Spleen (tissue), 11 donors: ENCODE data around the gene GABBR2. TPM values are rescaled to one million over a fixed set of nuclear protein-coding genes. Genes with fewer than 3 reads are reported as not detected.

ENCODE experiments used
- DNase-seq: peaks from one replicate; pipeline ENCODE4 v3.0.0-alpha.2; 2020
- H3K27ac ChIP-seq, 8 donors: fragments of 200-600 bp; sonication (generic) in 7 of 8; 1 replicate in 4 of 8; 2 replicates in 4 of 8; pipeline versions ENCODE4 v1.5.0 to v1.8.0; 2016 to 2021; ENCODE audit warnings: inconsistent platforms in 4 of 8, mild to moderate bottlenecking in 4 of 8, moderate library complexity in 1 of 8
- H3K27me3 ChIP-seq, 7 donors: fragments of 200-600 bp; sonication (generic) in 6 of 7; replicated peaks in 1 of 7; 1 replicate in 4 of 7; 2 replicates in 3 of 7; pipeline versions ENCODE4 v1.5.0 to v1.8.0; 2016 to 2021; ENCODE audit warnings: inconsistent platforms in 3 of 7, mild to moderate bottlenecking in 1 of 7
- H3K36me3 ChIP-seq, 6 donors: fragments of 200-600 bp; sonication (generic) in 5 of 6; 1 replicate in 4 of 6; 2 replicates in 2 of 6; pipeline versions ENCODE4 v1.5.0 to v1.8.0; 2016 to 2021; ENCODE audit warnings: inconsistent platforms in 2 of 6
- H3K4me1 ChIP-seq, 6 donors: fragments of 200-600 bp; sonication (generic) in 5 of 6; 1 replicate in 3 of 6; 2 replicates in 3 of 6; pipeline versions ENCODE4 v1.5.0 to v1.8.0; 2016 to 2021; ENCODE audit warnings: inconsistent platforms in 3 of 6
- H3K4me3 ChIP-seq, 8 donors: fragments of 200-600 bp; sonication (generic) in 7 of 8; 1 replicate in 4 of 8; 2 replicates in 4 of 8; pipeline versions ENCODE4 v1.5.0 to v1.8.0; 2016 to 2021; ENCODE audit warnings: inconsistent platforms in 4 of 8, mild to moderate bottlenecking in 4 of 8, moderate library complexity in 2 of 8
- H3K9me3 ChIP-seq, 8 donors: fragments of 200-600 bp; sonication (generic) in 7 of 8; 1 replicate in 4 of 8; 2 replicates in 4 of 8; pipeline versions ENCODE4 v1.5.0 to v1.8.0; 2016 to 2021; ENCODE audit warnings: inconsistent platforms in 4 of 8
- CTCF ChIP-seq, 11 experiments: fragments of 200-600 bp in 7 of 11; fragments of 450-650 bp in 4 of 11; sonication (generic) in 4 of 11; IDR thresholded peaks in 8 of 11; conservative IDR thresholded peaks in 3 of 11; 1 replicate in 7 of 11; 2 replicates in 4 of 11; pipeline versions ENCODE4 v1.4.0 to v1.8.0; 2016 to 2021; ENCODE audit warnings: antibody characterized with exemption in 11 of 11, inconsistent platforms in 4 of 11, mild to moderate bottlenecking in 1 of 11
- POLR2A ChIP-seq, 3 donors: fragments of 450-650 bp; IDR thresholded peaks; one replicate each; pipeline ENCODE4 v1.5.1; 2017; ENCODE audit warnings: antibody characterized with exemption in 3 of 3, mild to moderate bottlenecking in 1 of 3
- POLR2AphosphoS5 ChIP-seq, 3 donors: sonication (generic); formaldehyde crosslinking; IDR thresholded peaks; one replicate each; pipeline ENCODE4 v1.5.1; 2017; ENCODE audit warnings: antibody characterized with exemption in 3 of 3
- WGBS, 5 donors: extraction: QIAGEN DNeasy Blood & Tissue Kit in 3 of 5; methylation state at CpG; one replicate each; pipeline versions ENCODE4 v1.1.5 to v1.1.7; 2013 to 2018; 5-methylcytosine and 5-hydroxymethylcytosine counted together
- intact Hi-C: fragments of 100-400 bp; cut with DNase I; formaldehyde crosslinking; loops from one replicate; pipeline ENCODE4 v1.15.0; 2023; ENCODE audit warnings: low total_unique reads
- polyA plus RNA-seq, 3 donors: library from polyadenylated mRNA; stranded (reverse); fragments of 200-250 nt; gene quantifications; one replicate each; pipeline ENCODE4 v1.2.1, GENCODE V29; 2013
- total RNA-seq, 7 donors: library from RNA; depleted of rRNA in 3 of 7; stranded (reverse); fragments of >200 nt in 3 of 7; fragmentation: NEBNext Ultra II Directional in 4 of 7; extraction: Animal tissue kit (Norgen Biotek cat#: 25700) in 4 of 7; gene quantifications; one replicate each; pipeline versions ENCODE4 v1.1.0 to v1.2.1, GENCODE V29; 2016 to 2021
- donor health status: healthy with polysubstance abuse.
- donor health status: DM: no; HTN: no; CAD: no; lungs with moderate emphysema.
- donor health status: DM: no; HTN: no; CAD: no.
- donor health status: Bipolar disorder and iron deficiency.
- donor health status: healthy.
- donor health status: DM: no; HTN: no; CAD: no.
- donor health status: DM: yes; HTN: yes; CAD: no.

Gene GABBR2
- total and polyA plus RNA-seq, 10 donors, result 0.03 to 0.32 (median 0.07) TPM; not detected in 7

- peak; percentile 61 for DNase-seq
- no peaks in the 10 kb centered on the region for H3K9me3 ChIP-seq
- H3K27me3 ChIP-seq, result peaks cover 0 to 60% (median 0%) of the 10 kb centered on the region in 7 donors
- TF ChIP-seq CTCF (IDR thresholded peaks at IDR 0.05 in 8 of 11, conservative IDR thresholded peaks at IDR 0.05 in 3 of 11), result no peak
- no peak for TF ChIP-seq POLR2A (IDR thresholded peaks at IDR 0.05)
- no peak for TF ChIP-seq POLR2AphosphoS5 (IDR thresholded peaks at IDR 0.05)
- no peaks in the 10 kb centered on the region for H3K36me3 ChIP-seq
- intact Hi-C loops, result no loop called here
- 78 to 86% (median 81%) methylated on average over 11 of the region's 11 CpGs for WGBS, 5 donors
- no peak overlapping the region for H3K27ac ChIP-seq
- H3K4me1 ChIP-seq, result peaks cover 0 to 4% (median 1%) of the 10 kb centered on the region in 6 donors
- no peak overlapping the region for H3K4me3 ChIP-seq
These were observed 127.8 kb downstream of the GABBR2 start for GRCh38 chr9:98580956-98581355.

GRCh38 chr9:98579700-98580099, 129.0 kb downstream of the GABBR2 start:
- intact Hi-C loops, result no loop called here
- no peak overlapping the region for H3K27ac ChIP-seq
- TF ChIP-seq POLR2AphosphoS5 (IDR thresholded peaks at IDR 0.05), result no peak
- TF ChIP-seq CTCF (IDR thresholded peaks at IDR 0.05 in 8 of 11, conservative IDR thresholded peaks at IDR 0.05 in 3 of 11), result no peak
- TF ChIP-seq POLR2A (IDR thresholded peaks at IDR 0.05), result no peak
- WGBS, 5 donors, result 76 to 92% (median 90%) methylated on average over 2 of the region's 2 CpGs
- H3K9me3 ChIP-seq, result no peaks in the 10 kb centered on the region
- no peak overlapping the region for H3K4me3 ChIP-seq
- H3K4me1 ChIP-seq, result peaks cover 0 to 14% (median 8%) of the 10 kb centered on the region in 6 donors
- peaks cover 0 to 68% (median 0%) of the 10 kb centered on the region in 7 donors for H3K27me3 ChIP-seq
- no peak for DNase-seq
- H3K36me3 ChIP-seq, result no peaks in the 10 kb centered on the region

GRCh38 chr9:98577446-98577845, 131.3 kb downstream of the GABBR2 start:
- intact Hi-C loops, result no loop called here
- Histone ChIP-seq H3K4me3 (no peak overlapping the region), H3K4me1 (peaks cover 0 to 14% (median 8%) of the 10 kb centered on the region in 6 donors), H3K27me3 (peaks cover 0 to 65% (median 0%) of the 10 kb centered on the region in 7 donors), H3K36me3 (no peaks in the 10 kb centered on the region), H3K27ac (no peak overlapping the region), H3K9me3 (no peaks in the 10 kb centered on the region)
- peak; percentile 23 for DNase-seq
- TF ChIP-seq CTCF (IDR thresholded peaks at IDR 0.05 in 8 of 11, conservative IDR thresholded peaks at IDR 0.05 in 3 of 11) (no peak), POLR2A (IDR thresholded peaks at IDR 0.05) (no peak), POLR2AphosphoS5 (IDR thresholded peaks at IDR 0.05) (no peak)
- 66 to 95% (median 90%) methylated on average over 2 to 3 of the region's 3 CpGs for WGBS, 5 donors

- Histone ChIP-seq H3K27me3 (peaks cover 0 to 63% (median 0%) of the 10 kb centered on the region in 7 donors), H3K4me1 (peaks cover 0 to 14% (median 8%) of the 10 kb centered on the region in 6 donors), H3K27ac (no peak overlapping the region), H3K36me3 (no peaks in the 10 kb centered on the region), H3K9me3 (no peaks in the 10 kb centered on the region), H3K4me3 (no peak overlapping the region)
- intact Hi-C loops, result no loop called here
- TF ChIP-seq POLR2A (IDR thresholded peaks at IDR 0.05) (no peak), POLR2AphosphoS5 (IDR thresholded peaks at IDR 0.05) (no peak), CTCF (IDR thresholded peaks at IDR 0.05 in 8 of 11, conservative IDR thresholded peaks at IDR 0.05 in 3 of 11) (no peak)
- WGBS, 5 donors, result 79 to 94% (median 89%) methylated on average over 3 of the region's 3 CpGs
- no peak for DNase-seq
These were observed 131.9 kb downstream of the GABBR2 start for GRCh38 chr9:98576859-98577258.
